ENCODE data around the gene ZNF800. TPM values are rescaled to one million over a fixed set of nuclear protein-coding genes. Genes with fewer than 3 reads are reported as not detected.

Gene ZNF800
- total RNA-seq, 1 donor from 2014 or later, result 40.9 TPM

Other genes starting within 250 kb of the ZNF800 start
- gene GRM8, start 139.8 kb downstream of the ZNF800 start, total RNA-seq, result not detected in 2 replicates
- 14.8 and 15.6 TPM in 2 replicates for gene GCC1, start 192.9 kb upstream of the ZNF800 start, total RNA-seq
- 117 and 120 TPM in 2 replicates for gene ARF5, start 195.7 kb upstream of the ZNF800 start, total RNA-seq
- 0.54 and 1.3 TPM in 2 replicates for gene FSCN3, start 201.0 kb upstream of the ZNF800 start, total RNA-seq
- not detected in 2 replicates for gene PAX4, start 225.4 kb upstream of the ZNF800 start, total RNA-seq

All from activated CD4-positive, alpha-beta T cell treated with anti-CD3 and anti-CD28 coated beads, Interleukin-2, amount 10 ng/mL, durations not matched to agents 24 days and 14 days (primary cell).